DOHH2 (cell line): ENCODE results near the gene MYO1A.

Source experiments
- H3F3A ChIP-seq: fragments of 200-600 bp; sonication (generic), shearing (Covaris generic); 2 replicates; pipeline ENCODE4 v1.6.0; 2016; ENCODE audit warnings: antibody characterized with exemption, mild to moderate bottlenecking; ENCODE audit not compliant: control insufficient read depth, insufficient read depth
- H3K27ac ChIP-seq: fragments of 200-600 bp; sonication (generic); 2 replicates; pipeline ENCODE4 v1.5.1; 2014; ENCODE audit warnings: low read depth, mild to moderate bottlenecking, low read length, moderate library complexity
- H3K27me3 ChIP-seq: fragments of 200-600 bp; sonication (generic); 2 replicates; pipeline ENCODE4 v1.6.1; 2014; ENCODE audit warnings: mild to moderate bottlenecking, low read length, mixed read lengths; ENCODE audit not compliant: control insufficient read depth
- H3K36me3 ChIP-seq: fragments of 200-600 bp; sonication (generic); 2 replicates; pipeline ENCODE4 v1.6.1; 2014; ENCODE audit warnings: mild to moderate bottlenecking, low read length, moderate library complexity, mixed read lengths; ENCODE audit not compliant: control insufficient read depth
- H3K4me1 ChIP-seq: fragments of 200-600 bp; sonication (generic); 2 replicates; pipeline ENCODE4 v1.6.1; 2014; ENCODE audit warnings: mild to moderate bottlenecking, low read length, mixed read lengths; ENCODE audit not compliant: control insufficient read depth
- H3K4me2 ChIP-seq: fragments of 200-600 bp; sonication (generic); 2 replicates; pipeline ENCODE4 v1.6.0; 2014; ENCODE audit warnings: mild to moderate bottlenecking, low read length, moderate library complexity
- H3K4me3 ChIP-seq: fragments of 200-600 bp; sonication (generic); 2 replicates; pipeline ENCODE4 v1.5.1; 2014; ENCODE audit warnings: mild to moderate bottlenecking, low read length, mixed read lengths
- H3K79me2 ChIP-seq: fragments of 200-600 bp; sonication (generic); 2 replicates; pipeline ENCODE4 v1.6.1; 2014; ENCODE audit warnings: mild to moderate bottlenecking, low read length, mixed read lengths; ENCODE audit not compliant: control insufficient read depth
- H3K9me2 ChIP-seq: fragments of 200-600 bp; sonication (generic); replicated peaks from 2 replicates; pipeline ENCODE4 v1.6.1; 2014; ENCODE audit warnings: mild to moderate bottlenecking, low read length, mixed read lengths; ENCODE audit not compliant: control insufficient read depth
- H3K9me3 ChIP-seq: fragments of 200-600 bp; sonication (generic); 2 replicates; pipeline ENCODE4 v1.6.1; 2014; ENCODE audit warnings: antibody characterized with exemption, low read length, mixed read lengths; ENCODE audit not compliant: control insufficient read depth, insufficient read depth
- H4K20me1 ChIP-seq: fragments of 200-600 bp; sonication (generic); 2 replicates; pipeline ENCODE4 v1.6.0; 2014; ENCODE audit warnings: low read depth, mild to moderate bottlenecking, antibody characterized with exemption, low read length, moderate library complexity; ENCODE audit not compliant: control insufficient read depth, insufficient read depth
- CTCF ChIP-seq: fragments of 200-600 bp; sonication (generic); IDR thresholded peaks from one replicate; pipeline ENCODE4 v1.5.1; 2014; ENCODE audit warnings: antibody characterized with exemption, mild to moderate bottlenecking, low read depth, low read length; ENCODE audit not compliant: poor library complexity, severe bottlenecking
- EZH2phosphoT487 ChIP-seq: fragments of 200-600 bp; sonication (generic); IDR thresholded peaks from 2 replicates; pipeline ENCODE4 v1.6.1; 2017; ENCODE audit warnings: borderline replicate concordance, mild to moderate bottlenecking, antibody characterized with exemption, low read length, moderate library complexity, mixed read lengths

Gene MYO1A

GRCh38 chr12:57086493-57087009, 36.6 kb upstream of the MYO1A start:
- peaks cover 47% of the 10 kb centered on the region for H3K4me1 ChIP-seq
- H3F3A ChIP-seq: peaks cover 26% of the 10 kb centered on the region
- no peaks in the 10 kb centered on the region for H3K9me2 ChIP-seq
- peak overlapping the region; percentile 84 for H3K4me3 ChIP-seq
- no peaks in the 10 kb centered on the region for H3K9me3 ChIP-seq
- H3K36me3 ChIP-seq: no peaks in the 10 kb centered on the region
- H3K4me2 ChIP-seq: peak overlapping the region; percentile 100
- H3K79me2 ChIP-seq: peaks cover 9% of the 10 kb centered on the region
- H3K27ac ChIP-seq: peak overlapping the region; percentile 91
- no peaks in the 10 kb centered on the region for H4K20me1 ChIP-seq
- no peak for TF ChIP-seq EZH2phosphoT487
- TF ChIP-seq CTCF: peak; percentile 71
- no peaks in the 10 kb centered on the region for H3K27me3 ChIP-seq

- peak overlapping the region; percentile 91 for H3K27ac ChIP-seq
- H3K4me1 ChIP-seq: peaks cover 47% of the 10 kb centered on the region
- peaks cover 9% of the 10 kb centered on the region for H3K79me2 ChIP-seq
- H3K4me2 ChIP-seq: peak overlapping the region; percentile 100
- TF ChIP-seq CTCF: no peak
- TF ChIP-seq EZH2phosphoT487: no peak
- H4K20me1 ChIP-seq: no peaks in the 10 kb centered on the region
- peak overlapping the region; percentile 84 for H3K4me3 ChIP-seq
- H3K36me3 ChIP-seq: no peaks in the 10 kb centered on the region
- no peaks in the 10 kb centered on the region for H3K27me3 ChIP-seq
- no peaks in the 10 kb centered on the region for H3K9me2 ChIP-seq
- H3F3A ChIP-seq: peaks cover 26% of the 10 kb centered on the region
- H3K9me3 ChIP-seq: no peaks in the 10 kb centered on the region
Measured at GRCh38 chr12:57085999-57086492, 36.1 kb upstream of the MYO1A start.

- H3K36me3 ChIP-seq: peaks cover 18% of the 10 kb centered on the region
- H3K4me2 ChIP-seq: no peak overlapping the region
- H3K9me2 ChIP-seq: no peaks in the 10 kb centered on the region
- no peaks in the 10 kb centered on the region for H3K9me3 ChIP-seq
- H3K4me3 ChIP-seq: no peak overlapping the region
- TF ChIP-seq CTCF (no peak), EZH2phosphoT487 (no peak)
- H3F3A ChIP-seq: peaks cover 19% of the 10 kb centered on the region
- no peaks in the 10 kb centered on the region for H4K20me1 ChIP-seq
- no peak overlapping the region for H3K27ac ChIP-seq
- H3K4me1 ChIP-seq: peaks cover 35% of the 10 kb centered on the region
- H3K27me3 ChIP-seq: no peaks in the 10 kb centered on the region
- peaks cover 26% of the 10 kb centered on the region for H3K79me2 ChIP-seq
Measured at GRCh38 chr12:57080855-57081254, 30.9 kb upstream of the MYO1A start.
